GM23338 (cell line): Measurements from ENCODE around the gene RYR2. TPM values are rescaled to one million over a fixed set of nuclear protein-coding genes. Genes with fewer than 3 reads are reported as not detected.

Experiments used
- ATAC-seq: fragments of 200-7000 bp; cut with Tn5 transposase; 3 replicates; pipeline ENCODE4 v1.9.1; 2020
- DNase-seq: peaks from one replicate; pipeline ENCODE4 v3.0.0-alpha.2; 2015; ENCODE audit warnings: low spot score
- H2AFZ ChIP-seq: fragments of 200-600 bp; sonication (generic); 2 replicates; pipeline ENCODE4 v1.8.0; 2016; ENCODE audit warnings: antibody characterized with exemption, mild to moderate bottlenecking, moderate library complexity
- H3F3A ChIP-seq: fragments of 200-600 bp; sonication (generic); replicated peaks from 2 replicates; pipeline ENCODE4 v1.8.0; 2017; ENCODE audit warnings: antibody characterized with exemption, mixed run types, low read depth
- H3K27ac ChIP-seq: fragments of 200-600 bp; sonication (generic); 2 replicates; pipeline ENCODE4 v1.6.1; 2016; ENCODE audit warnings: low read depth
- H3K27me3 ChIP-seq: fragments of 200-600 bp; sonication (generic); 2 replicates; pipeline ENCODE4 v1.8.0; 2016; ENCODE audit warnings: mild to moderate bottlenecking, mixed run types, moderate library complexity; ENCODE audit not compliant: insufficient read depth
- H3K36me3 ChIP-seq: fragments of 200-600 bp; sonication (generic); 2 replicates; pipeline ENCODE4 v1.8.0; 2016; ENCODE audit warnings: mild to moderate bottlenecking; ENCODE audit not compliant: insufficient read depth
- H3K4me1 ChIP-seq: fragments of 200-600 bp; sonication (generic); 2 replicates; pipeline ENCODE4 v1.8.0; 2016; ENCODE audit warnings: mild to moderate bottlenecking, moderate library complexity; ENCODE audit not compliant: insufficient read depth
- H3K4me2 ChIP-seq: fragments of 200-600 bp; sonication (generic); 2 replicates; pipeline ENCODE4 v1.7.1; 2017; ENCODE audit warnings: mixed run types
- H3K4me3 ChIP-seq: fragments of 200-600 bp; sonication (generic); 2 replicates; pipeline ENCODE4 v1.6.1; 2016; ENCODE audit warnings: mixed run types
- H3K79me2 ChIP-seq: fragments of 200-600 bp; sonication (generic); replicated peaks from 2 replicates; pipeline ENCODE4 v1.8.0; 2017; ENCODE audit warnings: mild to moderate bottlenecking; ENCODE audit not compliant: insufficient read depth
- H3K9me2 ChIP-seq: fragments of 200-600 bp; sonication (generic); 2 replicates; pipeline ENCODE4 v1.8.0; 2017; ENCODE audit not compliant: insufficient read depth
- H4K20me1 ChIP-seq: fragments of 200-600 bp; sonication (generic); replicated peaks from 2 replicates; pipeline ENCODE4 v1.8.0; 2017; ENCODE audit warnings: mild to moderate bottlenecking; ENCODE audit not compliant: insufficient read depth
- H3K27ac Mint-ChIP-seq: 2 replicates; pipeline ENCODE4 v1.8.0; 2020; ENCODE audit warnings: inconsistent platforms, mild to moderate bottlenecking, moderate library complexity, mixed read lengths
- H3K27me3 Mint-ChIP-seq: 3 replicates; pipeline ENCODE4 v1.8.0; 2022; ENCODE audit warnings: low read depth, mild to moderate bottlenecking, moderate library complexity, mixed read lengths, inconsistent platforms; ENCODE audit not compliant: insufficient read depth, poor library complexity
- H3K36me3 Mint-ChIP-seq: 3 replicates; pipeline ENCODE4 v1.8.0; 2021; ENCODE audit warnings: low read depth, mild to moderate bottlenecking, inconsistent platforms, moderate library complexity, mixed read lengths
- H3K4me1 Mint-ChIP-seq: 3 replicates; pipeline ENCODE4 v1.8.0; 2020; ENCODE audit warnings: mild to moderate bottlenecking, inconsistent platforms, mixed read lengths
- H3K4me3 Mint-ChIP-seq: 3 replicates; pipeline ENCODE4 v1.8.0; 2021; ENCODE audit warnings: moderate library complexity, mild to moderate bottlenecking, inconsistent platforms, mixed read lengths
- H3K9me3 Mint-ChIP-seq: 3 replicates; pipeline ENCODE4 v1.8.0; 2020; ENCODE audit warnings: moderate library complexity, mild to moderate bottlenecking, inconsistent platforms, mixed read lengths
- CREB1 ChIP-seq: fragments of 250-450 bp; sonication (Bioruptor Pico); IDR thresholded peaks from 2 replicates; pipeline ENCODE4 v1.5.0; 2020; ENCODE audit warnings: low read depth, mild to moderate bottlenecking, moderate library complexity
- CTCF ChIP-seq, 2 experiments: fragments of 200-600 bp in 1 of 2; sonication (generic) in 1 of 2; conservative IDR thresholded peaks; 2 replicates each; pipeline versions ENCODE4 v1.5.1 to v1.6.1; 2016 to 2017; ENCODE audit warnings: antibody characterized with exemption in 2 of 2, low read depth in 2 of 2, mild to moderate bottlenecking in 2 of 2, moderate library complexity in 1 of 2
- EZH2 ChIP-seq: fragments of 200-600 bp; sonication (generic); IDR thresholded peaks from one replicate; pipeline ENCODE4 v1.8.0; 2017; ENCODE audit warnings: antibody characterized with exemption, mild to moderate bottlenecking, low read depth; ENCODE audit not compliant: unreplicated experiment
- JUNB ChIP-seq: IDR thresholded peaks from one replicate; pipeline ENCODE4 v1.6.1; 2016; ENCODE audit warnings: antibody characterized with exemption; ENCODE audit not compliant: unreplicated experiment
- NANOG ChIP-seq: IDR thresholded peaks from 2 replicates; pipeline ENCODE4 v1.6.1; 2016; ENCODE audit warnings: antibody characterized with exemption, borderline replicate concordance
- POLR2AphosphoS5 ChIP-seq: IDR thresholded peaks from 2 replicates; pipeline ENCODE4 v1.6.1; 2016; ENCODE audit warnings: antibody characterized with exemption, low read depth
- ZNF114 ChIP-seq: fragments of 250-450 bp; sonication (Bioruptor Pico); IDR thresholded peaks from 2 replicates; pipeline ENCODE4 v1.5.0; 2020; ENCODE audit warnings: mild to moderate bottlenecking, moderate library complexity
- ZNF331 ChIP-seq: fragments of 250-450 bp; sonication (Bioruptor Pico); IDR thresholded peaks from 2 replicates; pipeline ENCODE4 v1.5.0; 2020; ENCODE audit warnings: low read depth, mild to moderate bottlenecking, moderate library complexity
- ZNF462 ChIP-seq: fragments of 250-450 bp; sonication (Bioruptor Pico); IDR thresholded peaks from 2 replicates; pipeline ENCODE4 v1.5.0; 2020; ENCODE audit warnings: mild to moderate bottlenecking, moderate library complexity
- polyA plus RNA-seq: library from polyadenylated mRNA; unstranded; fragments of >200 nt; fragmentation: Nextera tagmentation; extraction: Ambion mirVana; gene quantifications from 2 replicates; pipeline ENCODE4 v1.2.1, GENCODE V29; 2016
- total RNA-seq: library from RNA; depleted of rRNA; stranded (reverse); fragments of >200 nt; shearing (Covaris generic); gene quantifications from 2 replicates; pipeline ENCODE4 v1.2.3, GENCODE V29; 2014
- TF ChIP-seq, protein P1 (sequence below): IDR thresholded peaks from 2 replicates; pipeline ENCODE4 v1.6.1; 2016; ENCODE audit warnings: antibody characterized with exemption

The RYR2 gene
- total and polyA plus RNA-seq, 2 experiments from 2014 or later: 8.9 to 10.0 TPM

DNA sequence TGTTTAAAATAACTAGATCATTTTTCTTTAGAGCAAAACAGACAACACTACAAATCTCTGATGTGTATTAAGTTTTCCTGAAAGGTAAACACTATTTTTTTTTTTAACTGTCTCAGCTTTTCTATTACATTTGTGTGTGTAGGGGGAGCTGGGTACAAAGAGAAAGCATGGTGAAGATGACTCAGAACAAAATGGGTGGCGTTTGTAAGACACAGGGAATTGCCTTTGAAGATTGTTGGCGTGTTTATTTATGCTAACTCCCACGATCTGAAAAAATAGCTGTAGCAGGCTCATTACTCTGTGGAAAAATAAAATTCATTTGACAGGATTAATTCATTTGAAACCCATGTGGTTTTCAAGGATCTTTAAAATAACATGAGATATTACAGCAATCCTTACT, 285.1 kb downstream of the RYR2 start:
- Histone ChIP-seq H4K20me1 (no peaks in the 10 kb centered on the region), H3K4me2 (no peak overlapping the region), H3K36me3 (no peaks in the 10 kb centered on the region), H3K9me2 (no peaks in the 10 kb centered on the region), H3K27me3 (no peaks in the 10 kb centered on the region), H3K27ac (no peak overlapping the region), H3K79me2 (0 out of 2 replicates have a peak, but pooled peaks cover 3% of the 10 kb centered on the region), H3F3A (no peaks in the 10 kb centered on the region), H3K4me3 (no peak overlapping the region), H2AFZ (no peak overlapping the region), H3K4me1 (no peaks in the 10 kb centered on the region)
- ATAC-seq (no peak), DNase-seq (no peak)
- Mint-ChIP-seq H3K27ac (no peak overlapping the region), H3K4me1 (no peaks in the 10 kb centered on the region), H3K9me3 (no peaks in the 10 kb centered on the region; the same call in 2 of the 3 replicates), H3K4me3 (no peak overlapping the region), H3K27me3 (peaks cover 2% of the 10 kb centered on the region), H3K36me3 (no peaks in the 10 kb centered on the region; the same call in 2 of the 3 replicates)
- TF ChIP-seq NANOG (no peak), CTCF (conservative IDR thresholded peaks at IDR 0.05; ENCODE audit: low read depth in 2 of 2) (no peak), POLR2AphosphoS5 (no peak), JUNB (no peak), EZH2 (no peak)

DNA sequence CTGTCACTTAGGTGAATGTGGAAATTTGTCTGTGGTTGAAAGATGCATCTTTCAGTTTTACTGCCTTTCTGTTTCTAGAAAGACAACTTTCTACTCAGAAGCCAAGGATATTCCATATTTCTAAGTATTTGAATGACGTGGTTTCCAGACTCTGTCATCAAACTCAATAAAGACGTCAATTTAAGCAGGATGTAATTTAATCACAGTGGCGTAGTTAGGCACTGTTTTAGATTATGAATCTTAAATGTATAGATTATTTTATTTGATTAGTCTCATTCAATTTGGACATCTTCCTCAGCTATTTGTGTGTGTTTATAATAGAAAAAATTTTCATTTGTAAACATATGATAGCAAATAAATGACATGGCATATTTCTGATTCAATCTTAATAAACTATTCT, 298.9 kb downstream of the RYR2 start:
- no peaks in the 10 kb centered on the region for H3K79me2 ChIP-seq
- Mint-ChIP-seq H3K36me3 (peaks cover 9% of the 10 kb centered on the region; the same call in 2 of the 3 replicates), H3K4me1 (peaks cover 24% of the 10 kb centered on the region; the same call in 2 of the 3 replicates), H3K27me3 (no peaks in the 10 kb centered on the region), H3K9me3 (peaks cover 3% of the 10 kb centered on the region; the same call in 1 of the 3 replicates), H3K4me3 (no peak overlapping the region), H3K27ac (peak overlapping the region; percentile 18; the same call in 1 of the 2 replicates)
- no peaks in the 10 kb centered on the region for H4K20me1 ChIP-seq
- H3K36me3 ChIP-seq: no peaks in the 10 kb centered on the region
- no peak overlapping the region for H2AFZ ChIP-seq
- DNase-seq: no peak
- peak overlapping the region; percentile 0; the same call in 1 of the 2 replicates for H3K4me2 ChIP-seq
- no peaks in the 10 kb centered on the region for H3K9me2 ChIP-seq
- no peak for ATAC-seq
- peak overlapping the region; percentile 7; the same call in 1 of the 2 replicates for H3K27ac ChIP-seq
- H3K27me3 ChIP-seq: no peaks in the 10 kb centered on the region
- H3F3A ChIP-seq: no peaks in the 10 kb centered on the region
- no peak overlapping the region for H3K4me3 ChIP-seq
- H3K4me1 ChIP-seq: peaks cover 24% of the 10 kb centered on the region
- TF ChIP-seq ZNF462 (CRISPR knock-in tag) (no peak), POLR2AphosphoS5 (no peak), ZNF331 (no peak), CTCF (conservative IDR thresholded peaks at IDR 0.05; ENCODE audit: low read depth in 2 of 2) (no peak), ZNF114 (CRISPR knock-in tag) (no peak), CREB1 (CRISPR knock-in tag) (no peak), JUNB (no peak), NANOG (no peak)
- TF ChIP-seq, protein P1, sequence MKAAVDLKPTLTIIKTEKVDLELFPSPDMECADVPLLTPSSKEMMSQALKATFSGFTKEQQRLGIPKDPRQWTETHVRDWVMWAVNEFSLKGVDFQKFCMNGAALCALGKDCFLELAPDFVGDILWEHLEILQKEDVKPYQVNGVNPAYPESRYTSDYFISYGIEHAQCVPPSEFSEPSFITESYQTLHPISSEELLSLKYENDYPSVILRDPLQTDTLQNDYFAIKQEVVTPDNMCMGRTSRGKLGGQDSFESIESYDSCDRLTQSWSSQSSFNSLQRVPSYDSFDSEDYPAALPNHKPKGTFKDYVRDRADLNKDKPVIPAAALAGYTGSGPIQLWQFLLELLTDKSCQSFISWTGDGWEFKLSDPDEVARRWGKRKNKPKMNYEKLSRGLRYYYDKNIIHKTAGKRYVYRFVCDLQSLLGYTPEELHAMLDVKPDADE: no peak
